Smooth muscle cell of the brain vasculature (primary cell): ENCODE data around the gene DNAJC4.
"Not testable (repeated sequence)": the region's sequence is repeated elsewhere in the genome, so short reads cannot be mapped to it uniquely, and the experiment has no call there.

Experiments
- DNase-seq: peaks from one replicate; pipeline ENCODE4 v3.0.0-alpha.2; 2012; ENCODE audit warnings: low read depth, low spot score

The DNAJC4 gene

GRCh38 chr11:64244966-64245365 lies 14.6 kb downstream of the DNAJC4 start:
- no peak for DNase-seq

GRCh38 chr11:64245401-64245796 lies 15.1 kb downstream of the DNAJC4 start:
- DNase-seq, result no peak

- no peak for DNase-seq
Measured at GRCh38 chr11:64245797-64246620, 15.7 kb downstream of the DNAJC4 start.

- not testable (repeated sequence) for DNase-seq
Measured at GRCh38 chr11:64246621-64246870, 16.2 kb downstream of the DNAJC4 start.

- peak; percentile 61 for DNase-seq
Measured at GRCh38 chr11:64246871-64247728, 16.8 kb downstream of the DNAJC4 start, which contains the start of gene PPP1R14B. PPP1R14B (minus strand) TSS chr11:64246943; CDS start chr11:64246673, 270 bp downstream.

- DNase-seq, result no peak
Measured at GRCh38 chr11:64247729-64248531, 17.6 kb downstream of the DNAJC4 start.

GRCh38 chr11:64248578-64248977 lies 18.2 kb downstream of the DNAJC4 start:
- DNase-seq, result no peak

- DNase-seq, result no peak
Measured at GRCh38 chr11:64249038-64249437, 18.7 kb downstream of the DNAJC4 start.

GRCh38 chr11:64249563-64250414 lies 19.4 kb downstream of the DNAJC4 start:
- no peak for DNase-seq

- no peak for DNase-seq
Measured at GRCh38 chr11:64250415-64251015, 20.2 kb downstream of the DNAJC4 start.

- no peak for DNase-seq
Measured at GRCh38 chr11:64251016-64251752, 20.8 kb downstream of the DNAJC4 start, which contains the start of gene PLCB3. PLCB3 (plus strand) TSS chr11:64251530; CDS start chr11:64251650, 120 bp downstream.

- no peak for DNase-seq
Measured at GRCh38 chr11:64251753-64252002, 21.3 kb downstream of the DNAJC4 start.

- DNase-seq, result no peak
Measured at GRCh38 chr11:64252003-64252872, 21.9 kb downstream of the DNAJC4 start.

GRCh38 chr11:64253043-64253442 lies 22.7 kb downstream of the DNAJC4 start:
- no peak for DNase-seq

- no peak for DNase-seq
Measured at GRCh38 chr11:64253481-64253880, 23.1 kb downstream of the DNAJC4 start.

GRCh38 chr11:64254326-64254725 lies 24.0 kb downstream of the DNAJC4 start:
- no peak for DNase-seq

- no peak for DNase-seq
Measured at GRCh38 chr11:64255135-64256128, 25.1 kb downstream of the DNAJC4 start.

- DNase-seq, result no peak
Measured at GRCh38 chr11:64256300-64256699, 26.0 kb downstream of the DNAJC4 start.
